NOMO-1 treated with DMSO at 0.1 percent for 48 hours (cell line): Measurements from ENCODE around the gene NR1I3.

Source experiments
- DNase-seq: peaks from one replicate; lab custom pipeline; 2025; ENCODE audit not compliant: unreplicated experiment; lab: John Stamatoyannopoulos, UW

Gene NR1I3

GRCh38 chr1:161219078-161219892 is 18.7 kb downstream of the NR1I3 start:
- DNase-seq: no peak

DNA sequence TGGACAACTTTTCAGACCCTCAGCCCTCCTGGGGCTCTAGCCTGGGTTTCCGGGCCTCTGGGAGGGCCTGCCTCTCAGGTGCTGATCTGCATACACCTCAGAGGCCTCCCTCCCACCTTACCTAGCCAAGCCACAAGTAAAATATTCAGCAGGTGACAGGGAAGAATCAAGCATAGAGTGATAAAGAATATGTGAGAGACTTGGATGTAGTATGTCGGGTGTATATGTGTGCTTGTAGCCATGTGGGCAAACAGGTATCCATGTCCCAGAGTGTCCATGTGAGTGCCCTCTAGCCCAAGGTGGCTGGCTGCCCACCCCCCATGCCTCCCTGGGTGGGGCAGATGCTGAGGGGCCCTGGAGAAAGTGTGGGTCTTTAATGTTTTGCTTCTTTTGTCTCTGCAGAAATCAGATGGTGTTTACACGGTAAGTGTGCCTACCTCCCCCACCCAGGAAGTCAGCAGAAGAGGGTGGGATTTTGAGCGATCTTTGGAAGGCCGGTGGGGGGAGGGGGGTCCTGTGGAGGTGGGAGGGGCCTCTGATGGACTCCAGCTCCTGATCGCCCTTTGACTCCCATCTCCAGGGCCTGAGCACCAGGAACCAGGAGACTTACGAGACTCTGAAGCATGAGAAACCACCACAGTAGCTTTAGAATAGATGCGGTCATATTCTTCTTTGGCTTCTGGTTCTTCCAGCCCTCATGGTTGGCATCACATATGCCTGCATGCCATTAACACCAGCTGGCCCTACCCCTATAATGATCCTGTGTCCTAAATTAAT is 19.5 kb downstream of the NR1I3 start:
- no peak for DNase-seq

- DNase-seq: no peak
Observed at GRCh38 chr1:161217831-161218230, 20.2 kb downstream of the NR1I3 start.

DNA sequence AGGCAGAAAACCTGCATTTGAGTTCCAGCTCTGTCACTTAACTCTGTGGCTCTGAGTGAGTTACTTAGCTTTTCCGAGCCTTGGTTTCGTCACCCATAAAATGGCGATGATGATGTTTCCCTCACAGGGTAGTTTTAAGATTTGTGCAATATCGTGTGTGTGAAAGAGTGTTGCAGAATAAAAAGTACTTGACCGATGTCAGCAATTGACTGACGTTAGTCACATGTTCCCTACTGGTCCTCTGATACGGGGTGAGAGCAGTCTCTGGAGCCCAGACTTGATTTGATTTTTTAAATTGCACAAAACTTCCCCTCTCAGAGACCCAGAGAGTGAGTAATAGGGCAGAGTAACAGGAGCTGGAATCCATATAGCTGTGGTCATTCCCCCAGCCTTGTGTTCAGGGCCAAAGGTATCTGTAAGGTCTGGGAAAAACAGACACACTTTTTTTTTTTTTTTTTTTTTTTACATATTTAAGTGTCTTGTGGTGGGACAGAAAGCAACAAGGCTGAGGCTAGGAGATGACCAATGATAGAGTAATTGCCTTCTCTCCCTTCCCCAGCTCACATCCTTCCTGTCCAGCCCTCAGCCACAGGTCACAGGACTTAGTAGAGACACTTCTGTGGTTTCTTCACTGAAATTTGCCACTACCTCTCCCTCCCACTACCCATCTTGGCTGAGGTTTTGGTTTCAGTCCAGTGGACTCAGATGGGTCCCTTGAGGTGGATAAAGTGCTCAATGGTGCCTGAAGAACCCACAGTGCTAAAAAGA is 20.9 kb downstream of the NR1I3 start:
- DNase-seq: peak; percentile 97

DNA sequence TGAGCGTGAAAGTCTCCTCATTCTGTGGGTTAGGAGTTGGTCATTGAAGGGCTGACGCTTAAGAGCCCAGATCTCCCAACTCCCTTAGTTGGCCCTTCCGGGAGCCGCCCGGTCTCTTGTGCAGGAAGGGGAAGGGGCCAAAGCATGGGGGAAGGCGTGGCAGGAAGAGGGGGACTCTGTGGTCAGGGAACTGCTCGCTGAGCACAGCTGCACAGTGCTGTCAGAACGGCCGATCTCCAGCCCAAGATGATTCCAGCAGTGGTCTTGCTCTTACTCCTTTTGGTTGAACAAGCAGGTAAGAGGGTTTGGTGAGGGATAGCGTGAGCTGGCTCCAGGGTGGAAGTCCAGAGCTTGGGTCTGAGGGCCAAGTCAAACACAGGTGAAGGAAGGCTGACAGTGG is 22.9 kb downstream of the NR1I3 start, which contains the start of gene FCER1G:
TSS of gene FCER1G (plus strand) at position 220 of the 400 bp plus-strand sequence. CDS start at position 247, 27 bp downstream.
- DNase-seq: peak; percentile 63

DNA sequence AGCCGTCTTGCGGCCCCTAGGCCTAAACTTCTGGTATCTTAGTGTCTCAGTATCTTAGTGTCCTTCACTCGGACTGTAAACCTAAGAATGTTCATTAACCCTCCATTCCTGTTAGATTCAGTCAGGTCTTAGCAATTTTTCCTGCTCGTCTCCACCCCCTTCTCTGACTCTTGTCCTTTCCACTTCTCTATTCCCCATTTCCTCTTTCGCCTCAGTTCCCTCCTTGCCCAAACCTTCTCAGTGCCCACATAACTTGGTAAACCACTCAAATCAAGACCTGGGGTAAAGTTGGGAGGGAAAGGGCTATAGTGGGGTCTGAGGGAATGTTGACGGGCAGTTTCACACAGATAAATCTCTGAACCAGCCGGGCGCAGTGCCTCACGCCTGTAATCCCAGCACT is 23.6 kb downstream of the NR1I3 start:
- DNase-seq: peak; percentile 61

DNA sequence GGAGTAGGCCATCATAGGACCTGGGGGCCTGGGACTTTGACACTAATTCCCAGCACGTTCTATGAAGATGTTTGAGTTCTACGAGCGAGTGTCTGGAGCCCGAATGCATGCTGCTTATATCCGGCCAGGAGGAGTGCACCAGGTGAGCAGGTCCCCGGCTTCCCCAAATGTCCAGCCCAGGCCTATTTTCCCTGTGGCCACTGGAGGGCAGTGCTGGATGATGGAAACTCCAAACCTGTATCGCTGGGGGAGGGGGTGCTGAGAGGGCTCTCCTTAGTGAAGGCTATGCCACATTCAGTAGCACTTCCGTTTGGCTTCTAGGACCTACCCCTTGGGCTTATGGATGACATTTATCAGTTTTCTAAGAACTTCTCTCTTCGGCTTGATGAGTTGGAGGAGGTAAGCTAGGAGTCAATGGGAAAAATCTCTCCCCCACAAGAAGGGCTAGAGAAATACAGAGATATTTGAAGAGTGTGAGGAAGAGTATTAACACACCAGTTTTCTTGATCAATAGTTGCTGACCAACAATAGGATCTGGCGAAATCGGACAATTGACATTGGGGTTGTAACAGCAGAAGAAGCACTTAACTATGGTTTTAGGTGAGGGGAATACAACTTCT is 28.1 kb downstream of the NR1I3 start:
- DNase-seq: peak; percentile 78

DNA sequence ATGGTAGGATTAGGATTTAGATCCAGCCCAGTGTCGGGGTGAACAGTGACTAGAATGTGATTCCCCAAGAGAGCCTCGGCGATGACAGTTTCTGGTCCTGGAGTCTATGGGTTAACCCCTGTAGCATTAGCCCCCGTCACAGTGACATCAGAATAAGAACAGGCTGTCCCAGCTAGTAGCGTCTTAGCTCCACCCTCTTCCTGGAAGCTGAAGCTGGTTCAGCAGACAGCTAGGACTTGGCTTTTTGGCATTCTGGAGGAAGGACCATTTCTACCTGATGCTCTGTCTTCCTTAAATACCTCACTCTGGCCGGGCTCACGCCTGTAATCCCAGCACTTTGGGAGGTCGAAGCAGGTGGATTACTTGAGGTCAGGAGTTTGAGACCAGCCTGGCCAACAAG is 30.8 kb downstream of the NR1I3 start:
- no peak for DNase-seq

GRCh38 chr1:161206411-161207140 is 31.4 kb downstream of the NR1I3 start:
- DNase-seq: no peak

DNA sequence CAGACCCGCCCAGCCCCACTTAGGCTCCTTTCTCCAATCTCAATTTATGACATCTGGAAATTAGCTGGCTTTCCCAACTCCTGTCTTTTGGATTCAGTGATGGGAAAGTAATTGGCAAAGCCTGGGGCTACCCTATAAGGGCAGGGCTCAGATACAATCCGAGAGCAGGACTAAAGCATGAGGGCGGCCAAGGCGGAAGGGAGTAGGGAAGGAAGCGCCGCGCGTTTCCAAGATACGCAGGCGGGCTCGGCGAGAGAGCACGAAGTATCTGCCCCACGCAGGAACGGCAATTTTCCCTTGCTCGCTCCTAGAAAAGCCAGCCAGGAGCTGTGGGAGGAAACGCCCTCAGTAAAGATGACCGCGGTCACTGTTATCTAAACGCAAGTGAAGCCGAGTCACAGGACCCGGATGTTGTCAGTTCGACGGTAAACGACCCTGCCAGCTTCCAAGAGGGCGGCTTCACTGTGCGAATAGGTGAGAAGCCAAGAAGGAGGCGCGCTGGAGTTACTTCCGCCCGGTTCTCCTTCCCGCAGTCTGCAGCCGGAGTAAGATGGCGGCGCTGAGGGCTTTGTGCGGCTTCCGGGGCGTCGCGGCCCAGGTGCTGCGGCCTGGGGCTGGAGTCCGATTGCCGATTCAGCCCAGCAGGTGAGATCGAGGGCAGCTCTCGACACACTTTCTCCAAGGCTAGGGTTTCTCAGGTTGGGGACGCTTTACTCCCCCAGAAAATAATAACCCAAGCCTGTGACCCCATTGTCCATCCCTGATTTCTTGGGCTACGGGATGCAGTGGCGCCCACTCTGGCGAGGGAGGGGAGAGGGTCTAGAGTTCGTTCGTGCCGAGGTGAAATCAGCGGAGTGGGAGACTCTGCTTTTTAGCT is 35.9 kb downstream of the NR1I3 start, which contains the start of gene NDUFS2:
TSS of gene NDUFS2 (plus strand) at position 532 of the 877 bp plus-strand sequence. CDS start at position 551, 19 bp downstream.
- peak; percentile 99 for DNase-seq

DNA sequence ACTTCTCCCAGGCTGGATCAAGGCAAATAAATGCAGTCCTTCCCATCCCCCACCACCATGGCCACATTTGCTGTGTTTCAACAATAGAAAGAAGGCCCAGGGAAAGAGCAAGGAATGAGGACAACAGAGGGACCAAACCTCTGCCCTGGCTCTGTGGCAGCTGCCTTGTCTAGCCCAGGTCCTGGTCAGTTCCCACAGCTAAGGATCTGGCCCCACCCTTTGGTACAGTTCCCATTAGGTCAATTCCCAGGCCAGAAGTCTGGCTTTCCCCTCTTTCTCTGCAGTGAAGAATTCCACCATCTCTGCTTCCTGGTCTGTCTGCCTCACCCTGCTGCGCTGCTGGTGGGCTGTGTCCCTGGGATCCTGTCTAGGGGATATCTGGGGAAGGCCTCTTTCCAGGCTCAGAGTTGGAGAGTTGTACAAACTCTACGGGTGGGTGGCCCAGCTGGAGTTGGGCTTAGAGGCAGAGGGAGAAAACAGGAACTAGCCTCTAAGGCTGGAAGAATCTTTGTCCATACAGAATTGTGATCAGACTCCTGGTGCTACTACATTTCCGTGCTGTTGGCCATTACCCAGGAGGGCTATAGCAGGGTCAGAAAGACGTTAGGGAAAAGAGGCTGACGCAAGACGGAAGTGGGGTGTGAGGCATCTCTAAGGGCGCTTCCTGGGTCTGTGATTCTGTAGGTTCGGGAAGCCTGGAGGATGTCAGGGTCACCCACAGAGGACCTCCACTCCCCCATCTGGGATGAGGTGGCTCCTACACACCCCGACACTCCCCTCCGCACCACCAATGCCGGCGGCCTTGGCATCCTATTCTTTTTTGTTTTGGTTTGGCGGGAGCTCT is 36.8 kb downstream of the NR1I3 start:
- peak; percentile 40 for DNase-seq

DNA sequence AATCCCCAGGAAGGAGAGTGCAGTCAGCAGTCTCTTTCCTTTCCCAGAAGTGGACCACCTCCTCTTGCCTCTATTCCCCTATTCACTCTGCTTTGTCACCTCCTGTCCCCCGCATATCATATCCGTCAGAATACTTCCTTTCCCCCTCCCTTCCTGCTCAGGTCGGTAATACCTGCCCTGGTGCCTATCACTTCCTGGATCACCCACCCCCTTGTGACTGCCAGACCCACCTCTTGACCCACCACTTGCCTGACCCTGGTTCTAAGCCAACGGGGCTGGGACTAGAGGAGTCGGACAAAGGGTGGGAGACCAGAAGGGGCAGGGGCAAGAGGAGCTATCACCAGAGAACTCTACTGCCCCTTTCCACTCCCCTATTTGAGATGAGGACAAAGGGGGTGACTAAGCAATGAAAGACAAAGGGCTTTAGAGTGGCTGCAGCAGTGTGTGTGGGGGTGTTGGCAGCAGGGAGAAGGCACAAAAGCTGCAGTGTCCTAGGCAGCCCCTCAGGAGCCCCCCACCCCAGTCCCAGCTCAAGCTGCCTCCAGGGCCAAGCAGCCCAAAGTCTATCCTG is 37.5 kb downstream of the NR1I3 start:
- no peak for DNase-seq

- no peak for DNase-seq
Observed at GRCh38 chr1:161199506-161200139, 38.4 kb downstream of the NR1I3 start.

DNA sequence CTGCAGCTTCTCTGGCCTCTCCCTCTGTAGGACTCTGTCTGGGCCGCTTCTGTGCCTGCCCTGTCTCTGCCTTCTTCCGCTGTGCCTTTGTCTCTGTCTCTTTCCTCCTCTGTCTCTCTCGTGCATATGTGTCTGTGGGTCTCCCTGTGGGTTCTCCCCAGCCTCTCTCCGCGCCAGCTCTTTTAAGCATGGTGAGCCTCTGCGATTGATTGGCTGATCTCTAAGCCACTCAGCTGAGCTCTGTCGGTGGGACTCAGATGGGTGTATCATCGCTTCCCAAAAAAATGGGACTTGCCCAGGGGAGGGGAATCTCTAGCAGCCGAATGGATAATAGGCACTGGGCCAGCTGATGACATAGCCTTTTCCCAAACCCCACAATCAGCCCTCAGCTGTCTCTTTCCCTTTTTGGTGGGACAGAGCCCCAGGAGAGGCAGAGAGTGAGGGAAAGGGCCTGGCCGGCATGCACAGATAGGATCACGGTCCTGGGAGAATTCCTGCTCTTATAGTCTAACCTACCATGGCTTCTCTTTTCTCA is 39.0 kb downstream of the NR1I3 start, which contains the start of gene ADAMTS4:
TSS of gene ADAMTS4 (minus strand) at position 158 of the 535 bp plus-strand sequence. CDS start 427 bp downstream, outside the sequence.
- DNase-seq: no peak

DNA sequence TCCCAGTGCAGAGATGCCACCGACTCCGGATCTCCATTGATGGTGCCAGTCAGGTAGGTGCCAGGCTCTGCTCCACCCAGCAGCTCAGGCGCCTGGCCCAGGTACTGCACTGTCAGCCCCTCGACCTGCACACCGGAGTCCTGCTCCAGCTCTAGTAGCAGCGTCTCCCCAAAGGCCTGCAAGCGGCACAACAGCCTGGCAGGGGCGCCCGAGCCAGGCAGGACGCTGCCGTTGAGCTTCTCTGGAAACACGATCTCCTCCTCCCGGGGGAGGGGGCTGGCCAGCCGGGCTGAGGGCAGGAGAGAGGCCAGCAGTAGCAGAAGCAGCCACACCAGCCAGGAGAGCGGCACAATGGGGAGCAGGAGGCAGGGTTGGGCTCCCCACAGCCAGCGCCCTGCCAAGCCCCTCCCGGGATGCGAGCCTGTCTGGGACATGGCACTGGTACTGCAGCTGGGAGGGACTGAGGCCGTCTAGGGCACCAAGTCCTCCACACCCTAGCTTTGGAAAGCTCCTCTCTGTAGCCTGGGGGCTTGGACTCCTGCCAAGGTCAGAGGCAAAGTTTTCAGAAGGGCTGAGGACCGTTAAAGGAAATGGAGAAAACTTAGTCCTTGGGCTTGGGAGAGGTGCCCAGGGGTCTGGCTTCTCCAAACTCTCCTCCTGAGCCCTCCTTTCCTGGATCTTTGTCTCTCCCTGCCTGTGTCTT is 39.7 kb downstream of the NR1I3 start:
- DNase-seq: no peak

DNA sequence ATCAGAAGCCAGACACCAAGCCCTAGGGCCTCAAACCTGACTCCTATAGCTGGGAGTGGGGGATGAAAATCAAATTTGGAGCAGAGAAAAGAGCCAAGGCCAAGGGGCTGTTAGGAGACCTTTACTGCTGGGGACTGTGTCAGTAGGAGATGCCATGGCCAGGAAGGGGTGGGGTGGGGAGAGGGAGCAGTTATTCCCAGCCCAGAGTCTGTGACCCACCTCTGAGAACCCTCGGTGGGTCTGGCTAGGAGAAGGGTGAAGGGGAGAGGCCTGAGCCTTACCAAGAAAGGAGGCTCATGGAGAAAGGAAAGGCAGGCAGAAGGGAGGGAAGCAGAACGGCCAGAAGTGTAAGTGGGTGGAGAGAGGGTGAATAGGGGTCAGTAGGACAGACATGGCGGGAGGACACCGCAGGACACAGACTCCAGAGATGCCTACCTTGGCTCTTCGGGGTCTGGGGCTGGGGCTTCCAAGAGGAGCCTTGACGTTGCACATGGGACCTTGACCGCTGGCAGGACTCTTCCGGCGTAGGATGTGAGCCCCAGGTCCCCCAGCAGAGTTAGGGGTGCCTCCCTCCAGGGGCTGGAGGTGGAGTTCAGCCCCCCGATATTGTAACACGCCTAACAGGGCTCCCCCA is 40.3 kb downstream of the NR1I3 start:
- DNase-seq: no peak
